HCT116 (cell line): Measurements from ENCODE around the gene MAN1A1. TPM values are rescaled to one million over a fixed set of nuclear protein-coding genes. Genes with fewer than 3 reads are reported as not detected.
A peak's percentile ranks its signal among the peaks of the same experiment; 100 is the strongest.

Experiments used
- ATAC-seq: fragments of 200-7000 bp; cut with Tn5 transposase; 2 replicates; pipeline ENCODE4 v1.9.1; 2020; ENCODE audit warnings: mild to moderate bottlenecking, moderate library complexity
- BruUV-seq: library from RNA; stranded (reverse); fragments of 400-500 nt; replicated peaks from 2 replicates; lab custom pipeline; 2021; lab: Mats Ljungman, UMichigan
- CTCF ChIA-PET: fragments of 300-600 bp; sonication (Branson Sonifier 250); formaldehyde crosslinking; loops from one replicate; lab custom pipeline; 2021; ENCODE audit warnings: antibody characterized with exemption; lab: Charles Lee
- POLR2A ChIA-PET: fragments of 300-600, 350-600 bp; sonication (Branson Sonifier 250); formaldehyde crosslinking; loops from one replicate; lab custom pipeline; 2021; ENCODE audit warnings: antibody characterized with exemption; lab: Charles Lee
- RAD21 ChIA-PET, 2 experiments: fragments of 300-600 bp; sonication (Branson Sonifier 250); formaldehyde crosslinking; loops; one replicate each; lab custom pipeline; 2023; ENCODE audit warnings: low total read pairs in 2 of 2; ENCODE audit not compliant: uncharacterized antibody in 2 of 2, unreplicated experiment in 2 of 2, low non-redundant PET in 1 of 2; lab: Charles Lee
- DNase-seq: peaks from one replicate; pipeline ENCODE4 v3.0.0-alpha.2; 2010; ENCODE audit warnings: low read depth, low spot score
- H2AFZ ChIP-seq: fragments of 200-600 bp; shearing (Covaris generic), sonication (generic); 2 replicates; pipeline ENCODE4 v1.6.1; 2017; ENCODE audit warnings: low read depth, mixed run types, mixed read lengths, antibody characterized with exemption, low read length; ENCODE audit not compliant: poor library complexity, severe bottlenecking
- H3K27ac ChIP-seq: 2 replicates; pipeline ENCODE4 v1.5.1; 2012; ENCODE audit warnings: low read depth, low read length
- H3K27me3 ChIP-seq: fragments of 200-600 bp; sonication (generic); 2 replicates; pipeline ENCODE4 v1.6.1; 2016; ENCODE audit warnings: mixed run types, low read length, mixed read lengths; ENCODE audit not compliant: insufficient read depth
- H3K36me3 ChIP-seq, 2 experiments: fragments of 200-500 bp in 1 of 2; fragments of 200-600 bp in 1 of 2; sonication (Bioruptor generic) in 1 of 2; sonication (generic) in 1 of 2; 2 replicates each; pipeline versions ENCODE4 v1.5.1 to v1.6.1; 2014 to 2016; ENCODE audit warnings: low read length in 2 of 2, inconsistent platforms in 1 of 2, mixed read lengths in 1 of 2, mixed run types in 1 of 2; ENCODE audit not compliant: insufficient read depth in 2 of 2, control insufficient read depth in 1 of 2
- H3K4me1 ChIP-seq, 2 experiments: fragments of 200-600 bp in 1 of 2; sonication (generic) in 1 of 2; 2 replicates each; pipeline versions ENCODE4 v1.5.1 to v1.6.1; 2012 to 2017; ENCODE audit warnings: low read length in 2 of 2, inconsistent platforms in 1 of 2, mild to moderate bottlenecking in 1 of 2, mixed read lengths in 1 of 2, mixed run types in 1 of 2, moderate library complexity in 1 of 2; ENCODE audit not compliant: insufficient read depth in 2 of 2, control insufficient read depth in 1 of 2
- H3K4me2 ChIP-seq: fragments of 200-600 bp; sonication (generic); 2 replicates; pipeline ENCODE4 v1.6.1; 2017; ENCODE audit warnings: mixed run types, low read length, mixed read lengths
- H3K4me3 ChIP-seq, 2 experiments: fragments of 200-600 bp in 1 of 2; sonication (generic) in 1 of 2; replicated peaks in 1 of 2; 2 replicates each; pipeline ENCODE4 v1.5.1; 2011 to 2016; ENCODE audit warnings: low read length in 2 of 2, control low read depth in 1 of 2, low read depth in 1 of 2, mild to moderate bottlenecking in 1 of 2, mixed read lengths in 1 of 2, mixed run types in 1 of 2
- H3K79me2 ChIP-seq: fragments of 200-600 bp; sonication (generic); 2 replicates; pipeline ENCODE4 v1.6.1; 2017; ENCODE audit warnings: mild to moderate bottlenecking, mixed run types, low read length, moderate library complexity, mixed read lengths; ENCODE audit not compliant: insufficient read depth
- H3K9ac ChIP-seq: fragments of 200-600 bp; sonication (generic); 2 replicates; pipeline ENCODE4 v1.6.1; 2016; ENCODE audit warnings: low read length, mixed read lengths
- H3K9me2 ChIP-seq: fragments of 200-600 bp; sonication (generic), shearing (Covaris generic); 2 replicates; pipeline ENCODE4 v1.6.1; 2017; ENCODE audit warnings: mixed run types, mild to moderate bottlenecking, moderate library complexity; ENCODE audit not compliant: insufficient read depth
- H3K9me3 ChIP-seq, 2 experiments: fragments of 200-500 bp in 1 of 2; fragments of 200-600 bp in 1 of 2; sonication (Bioruptor generic) in 1 of 2; sonication (generic) in 1 of 2; 2 replicates each; pipeline ENCODE4 v1.6.1; 2014 to 2017; ENCODE audit warnings: low read length in 2 of 2, mixed read lengths in 2 of 2, inconsistent platforms in 1 of 2, low read depth in 1 of 2, mild to moderate bottlenecking in 1 of 2, mixed run types in 1 of 2, moderate library complexity in 1 of 2; ENCODE audit not compliant: control insufficient read depth in 1 of 2, insufficient read depth in 1 of 2
- H4K20me1 ChIP-seq: fragments of 200-600 bp; sonication (generic), shearing (Covaris generic); 2 replicates; pipeline ENCODE4 v1.6.1; 2017; ENCODE audit warnings: mixed run types, mild to moderate bottlenecking, moderate library complexity; ENCODE audit not compliant: insufficient read depth
- CTCF ChIP-seq, 3 experiments: fragments of 200-600 bp in 1 of 3; sonication (generic) in 1 of 3; IDR thresholded peaks in 2 of 3; conservative IDR thresholded peaks in 1 of 3; 2 replicates each; pipeline ENCODE4 v1.5.1; 2012 to 2017; ENCODE audit warnings: low read depth in 2 of 3, low read length in 2 of 3, antibody characterized with exemption in 1 of 3, borderline replicate concordance in 1 of 3, control low read depth in 1 of 3, mild to moderate bottlenecking in 1 of 3, mixed read lengths in 1 of 3, mixed run types in 1 of 3, moderate library complexity in 1 of 3; ENCODE audit not compliant: insufficient read depth in 1 of 3
- EGR1 ChIP-seq: IDR thresholded peaks from 2 replicates; pipeline ENCODE4 v1.6.1; 2012; ENCODE audit warnings: low read depth
- EZH2 ChIP-seq: fragments of 200-600 bp; sonication (generic); IDR thresholded peaks from 2 replicates; pipeline ENCODE4 v1.6.1; 2017; ENCODE audit warnings: antibody characterized with exemption, mixed run types
- EZH2phosphoT487 ChIP-seq: fragments of 200-600 bp; IDR thresholded peaks from 2 replicates; pipeline ENCODE4 v1.6.1; 2018; ENCODE audit warnings: antibody characterized with exemption, borderline replicate concordance
- FOSL1 ChIP-seq: IDR thresholded peaks from 2 replicates; pipeline ENCODE4 v1.6.1; 2012; ENCODE audit warnings: low read depth
- JUND ChIP-seq: IDR thresholded peaks from 2 replicates; pipeline ENCODE4 v1.6.1; 2012
- MAX ChIP-seq: IDR thresholded peaks from 2 replicates; pipeline ENCODE4 v1.6.1; 2012
- POLR2A ChIP-seq: IDR thresholded peaks from 2 replicates; pipeline ENCODE4 v1.7.0; 2011; ENCODE audit warnings: borderline replicate concordance; ENCODE audit not compliant: insufficient read depth, insufficient read length; ENCODE audit errors: extremely low read depth
- RAD21 ChIP-seq: IDR thresholded peaks from 2 replicates; pipeline ENCODE4 v1.6.1; 2012; ENCODE audit warnings: low read depth, mild to moderate bottlenecking
- SP1 ChIP-seq: IDR thresholded peaks from 2 replicates; pipeline ENCODE4 v1.6.1; 2012; ENCODE audit warnings: low read depth
- TCF7L2 ChIP-seq: IDR thresholded peaks from 2 replicates; pipeline ENCODE4 v1.7.0; 2011; ENCODE audit warnings: borderline replicate concordance, inconsistent platforms; ENCODE audit not compliant: insufficient read depth, insufficient read length; ENCODE audit errors: extremely low read depth
- YY1 ChIP-seq: IDR thresholded peaks from 2 replicates; pipeline ENCODE4 v1.6.1; 2011; ENCODE audit warnings: low read length, low read depth, moderate library complexity, mild to moderate bottlenecking; ENCODE audit not compliant: insufficient replicate concordance; ENCODE audit errors: extremely low read depth
- ZFX ChIP-seq: fragments of 450-650 bp; IDR thresholded peaks from 2 replicates; pipeline ENCODE4 v1.6.1; 2017
- ZNF274 ChIP-seq: fragments of 200-500 bp; sonication (Bioruptor generic); IDR thresholded peaks from 2 replicates; pipeline ENCODE4 v1.6.1; 2014; ENCODE audit warnings: mild to moderate bottlenecking, low read depth, low read length, inconsistent platforms
- intact Hi-C: fragments of 100-400 bp; cut with micrococcal nuclease; formaldehyde crosslinking; loops from 2 replicates; pipeline ENCODE4 v1.10.0; 2022
- total RNA-seq: library from RNA; stranded (reverse); gene quantifications from one replicate; pipeline ENCODE4 v1.2.1, GENCODE V29; 2021; ENCODE audit not compliant: unreplicated experiment

MAN1A1 gene
- total RNA-seq, 1 experiment from 2014 or later = 46.0 TPM

DNA sequence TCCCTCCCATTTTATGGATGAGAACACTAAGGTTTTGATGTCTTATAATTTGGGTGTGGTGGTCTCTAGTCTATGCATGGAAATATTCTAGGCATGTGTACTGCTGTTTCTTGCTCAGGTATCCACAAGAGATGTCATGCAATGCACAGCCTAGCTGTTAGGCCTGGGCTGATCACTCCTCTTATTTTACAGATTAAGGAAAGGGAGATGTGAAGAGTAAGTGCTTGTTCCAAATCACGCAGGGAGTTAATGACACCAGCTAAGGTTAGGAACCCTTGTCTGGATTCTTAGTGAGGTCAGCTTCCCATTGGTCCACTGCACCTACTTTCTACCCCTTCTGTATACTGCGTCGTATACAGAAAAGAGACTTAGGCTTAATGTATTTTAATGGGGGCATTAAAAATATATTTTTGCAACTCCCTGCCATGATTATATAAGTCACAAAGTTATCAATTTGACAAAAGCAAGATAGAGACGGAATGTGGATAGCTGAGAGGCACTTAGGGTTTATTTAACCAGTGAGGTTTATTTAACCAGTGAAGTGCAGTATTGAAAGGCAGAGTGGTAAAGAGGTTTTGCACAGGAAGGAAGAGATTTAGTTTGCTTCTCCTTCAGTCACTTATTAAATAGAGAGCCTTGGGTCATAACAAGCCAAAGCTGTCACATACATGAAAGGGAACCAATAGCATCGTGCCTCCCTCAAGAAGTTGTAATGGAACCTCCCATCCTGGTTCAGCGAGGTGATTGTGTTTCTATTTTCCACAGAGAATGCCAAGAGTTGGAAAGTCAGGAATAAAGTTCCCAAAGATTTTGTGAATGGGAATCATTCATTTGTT, 176.1 kb downstream of the MAN1A1 start:
- H3K9me3 ChIP-seq = no peaks in the 10 kb centered on the region
- H3K4me1 ChIP-seq = peaks cover 29 to 67% of the 10 kb centered on the region in 2 experiments
- POLR2A ChIA-PET = no interaction called here
- H3K36me3 ChIP-seq = peaks cover 0 to 6% of the 10 kb centered on the region in 2 experiments; a peak in 1 of 4 replicates
- H3K27ac ChIP-seq = peak overlapping the region; percentile 91
- DNase-seq (no peak), ATAC-seq (no peak)
- RAD21 ChIA-PET = no interaction called here
- H3K27me3 ChIP-seq = no peaks in the 10 kb centered on the region
- H3K9ac ChIP-seq = no peak overlapping the region
- TF ChIP-seq YY1 = no peak
- TF ChIP-seq RAD21 = no peak
- TF ChIP-seq ZNF274 = no peak
- TF ChIP-seq EZH2phosphoT487 = no peak
- TF ChIP-seq POLR2A = no peak
- TF ChIP-seq EGR1 = no peak
- TF ChIP-seq JUND = no peak
- TF ChIP-seq CTCF (IDR thresholded peaks at IDR 0.05 in 2 of 3, conservative IDR thresholded peaks at IDR 0.05 in 1 of 3; ENCODE audit: borderline replicate concordance in 1 of 3, insufficient read depth in 1 of 3, low read depth in 2 of 3, low read length in 2 of 3) = no peak
- TF ChIP-seq FOSL1 = no peak
- TF ChIP-seq SP1 = no peak
- TF ChIP-seq EZH2 = no peak
- no peak for TF ChIP-seq ZFX
- TF ChIP-seq MAX = no peak
- no peak for TF ChIP-seq TCF7L2
- no peaks in the 10 kb centered on the region for H4K20me1 ChIP-seq
- H3K4me3 ChIP-seq = no peak overlapping the region
- intact Hi-C loops = no loop called here
- no peaks in the 10 kb centered on the region for H3K79me2 ChIP-seq
- H3K4me2 ChIP-seq = no peak overlapping the region; the same call in 1 of the 2 replicates
- CTCF ChIA-PET = interaction anchor here (0.7 to 1.0 kb wide), 3 partner anchors 13 to 154 kb away, joined by 3 to 4 read pairs (median 3); no protein-coding TSS in a partner anchor
- H3K9me2 ChIP-seq = no peaks in the 10 kb centered on the region
- no peak overlapping the region for H2AFZ ChIP-seq
- BruUV-seq = no TSS peak
